ENCODE measurements around the gene ARFIP1.

Gene ARFIP1

DNA sequence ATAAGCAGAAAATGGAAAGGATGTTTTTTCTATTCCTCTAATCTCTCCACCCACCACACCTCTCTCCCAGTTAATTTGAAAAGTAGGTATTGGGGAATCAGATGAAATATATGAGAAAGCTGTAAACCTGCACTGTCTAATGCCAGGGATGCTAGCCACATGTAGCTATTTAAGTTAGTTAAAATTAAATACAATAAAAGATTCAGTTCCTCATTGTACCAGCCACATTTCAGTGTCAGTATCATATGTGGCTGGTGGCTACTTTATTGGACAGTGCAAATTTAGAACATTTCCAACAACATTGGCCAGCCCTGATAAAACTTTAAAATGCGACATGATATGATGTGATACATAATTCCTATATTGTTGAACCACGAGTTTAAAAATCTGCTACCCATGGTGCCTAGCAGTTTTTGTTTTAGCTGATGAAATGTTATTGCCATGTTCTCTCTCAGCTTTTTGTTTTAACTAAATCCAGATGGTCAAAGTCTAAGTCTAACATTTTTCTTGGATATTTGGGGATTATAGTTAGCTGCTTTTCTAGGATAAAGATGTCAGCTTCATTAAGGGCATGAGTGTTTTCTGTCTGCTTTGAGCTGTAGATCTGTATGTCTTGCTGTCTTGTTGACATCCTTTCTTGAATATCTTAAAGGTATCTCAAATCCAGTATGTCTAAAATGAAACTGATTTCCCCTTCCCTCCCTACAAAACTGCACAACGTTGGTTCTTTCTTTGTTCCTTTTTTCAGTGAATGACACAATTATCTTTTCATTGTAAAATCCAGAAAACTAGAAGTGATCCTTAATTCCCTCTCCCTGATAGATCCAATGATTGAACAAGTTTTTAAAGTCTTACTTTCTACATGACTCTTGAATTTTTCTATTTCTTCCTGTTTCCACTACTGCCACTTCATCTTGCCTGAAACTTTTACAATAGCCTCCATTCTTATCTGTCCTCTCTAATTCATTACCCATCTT, 6.2 kb downstream of the ARFIP1 start:
- no peak overlapping the region for H3K27ac ChIP-seq
- TF ChIP-seq ZFX (IDR thresholded peaks at IDR 0.05; ENCODE audit: borderline replicate concordance), result no peak
- TF ChIP-seq, protein P1, sequence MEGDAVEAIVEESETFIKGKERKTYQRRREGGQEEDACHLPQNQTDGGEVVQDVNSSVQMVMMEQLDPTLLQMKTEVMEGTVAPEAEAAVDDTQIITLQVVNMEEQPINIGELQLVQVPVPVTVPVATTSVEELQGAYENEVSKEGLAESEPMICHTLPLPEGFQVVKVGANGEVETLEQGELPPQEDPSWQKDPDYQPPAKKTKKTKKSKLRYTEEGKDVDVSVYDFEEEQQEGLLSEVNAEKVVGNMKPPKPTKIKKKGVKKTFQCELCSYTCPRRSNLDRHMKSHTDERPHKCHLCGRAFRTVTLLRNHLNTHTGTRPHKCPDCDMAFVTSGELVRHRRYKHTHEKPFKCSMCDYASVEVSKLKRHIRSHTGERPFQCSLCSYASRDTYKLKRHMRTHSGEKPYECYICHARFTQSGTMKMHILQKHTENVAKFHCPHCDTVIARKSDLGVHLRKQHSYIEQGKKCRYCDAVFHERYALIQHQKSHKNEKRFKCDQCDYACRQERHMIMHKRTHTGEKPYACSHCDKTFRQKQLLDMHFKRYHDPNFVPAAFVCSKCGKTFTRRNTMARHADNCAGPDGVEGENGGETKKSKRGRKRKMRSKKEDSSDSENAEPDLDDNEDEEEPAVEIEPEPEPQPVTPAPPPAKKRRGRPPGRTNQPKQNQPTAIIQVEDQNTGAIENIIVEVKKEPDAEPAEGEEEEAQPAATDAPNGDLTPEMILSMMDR (IDR thresholded peaks at IDR 0.05), result no peak

DNA sequence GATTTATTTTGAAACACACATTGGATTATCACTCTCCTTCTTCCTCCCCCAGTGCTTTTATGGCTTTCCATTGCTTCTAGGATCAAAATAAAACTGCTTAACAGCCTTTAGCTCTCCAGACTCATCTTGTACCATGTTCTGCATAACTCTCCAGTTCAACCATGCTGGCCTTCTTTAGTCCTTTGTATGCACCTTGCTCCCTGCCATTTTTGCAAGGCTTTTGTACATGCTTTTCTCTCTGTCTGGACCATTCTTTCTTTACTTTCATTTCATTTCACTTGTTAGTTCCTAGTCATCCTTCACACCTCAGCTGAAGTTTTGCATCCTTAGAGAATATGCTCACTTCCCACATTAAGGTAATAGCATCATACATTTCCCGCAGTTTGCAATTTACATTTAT, 6.9 kb downstream of the ARFIP1 start:
- TF ChIP-seq, protein P1 (IDR thresholded peaks at IDR 0.05), result no peak
- no peak for TF ChIP-seq ZFX (IDR thresholded peaks at IDR 0.05; ENCODE audit: borderline replicate concordance)

DNA sequence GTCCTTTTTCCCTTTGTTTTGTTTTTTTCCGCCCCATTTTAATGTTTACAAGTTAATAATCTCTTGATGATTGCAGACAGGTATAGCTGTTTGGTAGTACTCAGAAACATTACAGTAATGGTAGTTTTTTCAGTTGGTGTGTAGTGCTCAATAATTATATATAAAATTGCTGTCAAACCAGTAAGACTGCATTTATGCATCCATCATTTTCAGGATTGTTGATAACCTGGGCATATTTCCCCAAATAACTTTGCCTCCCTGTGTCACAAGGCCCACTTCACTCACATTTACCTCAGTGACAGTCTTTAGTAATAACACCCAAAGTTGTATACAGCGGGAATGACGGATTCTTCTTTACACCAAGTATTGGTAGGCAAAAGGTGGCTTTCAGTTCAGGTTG, 16.1 kb downstream of the ARFIP1 start:
- TF ChIP-seq, protein P1 (IDR thresholded peaks at IDR 0.05), result no peak
- no peak for TF ChIP-seq ZFX (IDR thresholded peaks at IDR 0.05; ENCODE audit: borderline replicate concordance)

More for the DNA sequence above, 6.9 kb downstream of the ARFIP1 start:
- H3K27ac ChIP-seq, result no peak overlapping the region

DNA sequence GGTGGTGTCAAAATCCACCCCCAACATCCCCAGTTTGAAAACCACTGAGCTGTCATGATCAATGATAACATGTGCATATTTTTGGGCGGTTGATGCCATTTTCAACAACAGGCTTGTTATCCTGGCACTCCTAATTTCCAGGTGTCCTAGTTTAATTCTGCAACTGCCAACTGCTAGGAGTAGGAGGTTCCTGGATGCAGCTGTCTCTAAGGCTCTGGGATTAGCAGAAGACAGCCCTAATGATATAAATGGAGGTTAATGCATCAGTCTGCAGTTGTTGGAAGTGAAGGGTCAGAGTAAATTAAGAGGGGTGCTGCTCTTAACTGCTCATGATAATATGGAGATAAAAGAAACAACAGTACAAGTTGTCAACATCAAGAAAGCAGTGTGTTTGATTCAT, 23.8 kb downstream of the ARFIP1 start:
- no peak overlapping the region for H3K27ac ChIP-seq
- no peak for TF ChIP-seq ZFX (IDR thresholded peaks at IDR 0.05; ENCODE audit: borderline replicate concordance)
- TF ChIP-seq, protein P1 (IDR thresholded peaks at IDR 0.05), result no peak

More for the DNA sequence above, 16.1 kb downstream of the ARFIP1 start:
- no peak overlapping the region for H3K27ac ChIP-seq

DNA sequence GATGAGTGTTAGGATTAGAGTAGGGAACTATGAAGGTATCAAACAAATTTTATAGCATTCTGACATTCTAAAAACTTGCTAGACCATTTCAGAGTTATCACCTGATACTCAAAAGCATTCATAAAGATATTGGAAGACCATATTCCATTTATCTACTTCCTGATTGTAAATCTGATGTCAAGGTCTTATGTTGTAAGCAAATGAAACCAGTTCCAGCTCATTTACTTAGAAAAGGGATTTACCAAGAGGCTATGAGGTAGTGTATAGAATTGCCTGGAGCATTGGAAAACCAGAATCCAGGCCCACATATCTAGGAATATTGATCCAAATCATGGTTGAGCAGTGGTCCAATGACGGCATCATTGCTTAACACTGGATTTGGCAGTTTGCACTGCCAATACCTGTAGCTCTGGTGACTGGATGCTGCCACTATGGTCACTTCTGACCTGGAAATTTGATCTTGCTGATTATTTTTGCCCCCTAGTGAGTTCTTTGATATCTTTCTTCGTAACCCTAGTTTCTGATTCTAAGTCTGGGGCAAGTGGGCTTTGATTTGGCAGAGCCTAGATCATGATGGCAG, 25.4 kb downstream of the ARFIP1 start:
- H3K27ac ChIP-seq, result no peak overlapping the region
- no peak for TF ChIP-seq ZFX (IDR thresholded peaks at IDR 0.05; ENCODE audit: borderline replicate concordance)
- TF ChIP-seq, protein P1 (IDR thresholded peaks at IDR 0.05), result no peak

GRCh38 chr4:152805818-152806217, 26.1 kb downstream of the ARFIP1 start:
- TF ChIP-seq, protein P1 (IDR thresholded peaks at IDR 0.05), result no peak
- no peak for TF ChIP-seq ZFX (IDR thresholded peaks at IDR 0.05; ENCODE audit: borderline replicate concordance)
- no peak overlapping the region for H3K27ac ChIP-seq
